HCT116 (cell line): ENCODE data around the gene ZNF423. TPM values are rescaled to one million over a fixed set of nuclear protein-coding genes. Genes with fewer than 3 reads are reported as not detected.

Source experiments
- ATAC-seq: fragments of 200-7000 bp; cut with Tn5 transposase; 2 replicates; pipeline ENCODE4 v1.9.1; 2020; ENCODE audit warnings: mild to moderate bottlenecking, moderate library complexity
- BruUV-seq: library from RNA; stranded (reverse); fragments of 400-500 nt; replicated peaks from 2 replicates; lab custom pipeline; 2021; lab: Mats Ljungman, UMichigan
- CTCF ChIA-PET: fragments of 300-600 bp; sonication (Branson Sonifier 250); formaldehyde crosslinking; loops from one replicate; lab custom pipeline; 2021; ENCODE audit warnings: antibody characterized with exemption; lab: Charles Lee
- POLR2A ChIA-PET: fragments of 300-600, 350-600 bp; sonication (Branson Sonifier 250); formaldehyde crosslinking; loops from one replicate; lab custom pipeline; 2021; ENCODE audit warnings: antibody characterized with exemption; lab: Charles Lee
- RAD21 ChIA-PET, 2 experiments: fragments of 300-600 bp; sonication (Branson Sonifier 250); formaldehyde crosslinking; loops; one replicate each; lab custom pipeline; 2023; ENCODE audit warnings: low total read pairs in 2 of 2; ENCODE audit not compliant: uncharacterized antibody in 2 of 2, unreplicated experiment in 2 of 2, low non-redundant PET in 1 of 2; lab: Charles Lee
- DNase-seq: peaks from one replicate; pipeline ENCODE4 v3.0.0-alpha.2; 2010; ENCODE audit warnings: low read depth, low spot score
- H2AFZ ChIP-seq: fragments of 200-600 bp; shearing (Covaris generic), sonication (generic); 2 replicates; pipeline ENCODE4 v1.6.1; 2017; ENCODE audit warnings: low read depth, mixed run types, mixed read lengths, antibody characterized with exemption, low read length; ENCODE audit not compliant: poor library complexity, severe bottlenecking
- H3K27ac ChIP-seq: 2 replicates; pipeline ENCODE4 v1.5.1; 2012; ENCODE audit warnings: low read depth, low read length
- H3K27me3 ChIP-seq: fragments of 200-600 bp; sonication (generic); 2 replicates; pipeline ENCODE4 v1.6.1; 2016; ENCODE audit warnings: mixed run types, low read length, mixed read lengths; ENCODE audit not compliant: insufficient read depth
- H3K36me3 ChIP-seq, 2 experiments: fragments of 200-500 bp in 1 of 2; fragments of 200-600 bp in 1 of 2; sonication (Bioruptor generic) in 1 of 2; sonication (generic) in 1 of 2; 2 replicates each; pipeline versions ENCODE4 v1.5.1 to v1.6.1; 2014 to 2016; ENCODE audit warnings: low read length in 2 of 2, inconsistent platforms in 1 of 2, mixed read lengths in 1 of 2, mixed run types in 1 of 2; ENCODE audit not compliant: insufficient read depth in 2 of 2, control insufficient read depth in 1 of 2
- H3K4me1 ChIP-seq, 2 experiments: fragments of 200-600 bp in 1 of 2; sonication (generic) in 1 of 2; 2 replicates each; pipeline versions ENCODE4 v1.5.1 to v1.6.1; 2012 to 2017; ENCODE audit warnings: low read length in 2 of 2, inconsistent platforms in 1 of 2, mild to moderate bottlenecking in 1 of 2, mixed read lengths in 1 of 2, mixed run types in 1 of 2, moderate library complexity in 1 of 2; ENCODE audit not compliant: insufficient read depth in 2 of 2, control insufficient read depth in 1 of 2
- H3K4me2 ChIP-seq: fragments of 200-600 bp; sonication (generic); 2 replicates; pipeline ENCODE4 v1.6.1; 2017; ENCODE audit warnings: mixed run types, low read length, mixed read lengths
- H3K4me3 ChIP-seq, 2 experiments: fragments of 200-600 bp in 1 of 2; sonication (generic) in 1 of 2; replicated peaks in 1 of 2; 2 replicates each; pipeline ENCODE4 v1.5.1; 2011 to 2016; ENCODE audit warnings: low read length in 2 of 2, control low read depth in 1 of 2, low read depth in 1 of 2, mild to moderate bottlenecking in 1 of 2, mixed read lengths in 1 of 2, mixed run types in 1 of 2
- H3K79me2 ChIP-seq: fragments of 200-600 bp; sonication (generic); 2 replicates; pipeline ENCODE4 v1.6.1; 2017; ENCODE audit warnings: mild to moderate bottlenecking, mixed run types, low read length, moderate library complexity, mixed read lengths; ENCODE audit not compliant: insufficient read depth
- H3K9ac ChIP-seq: fragments of 200-600 bp; sonication (generic); 2 replicates; pipeline ENCODE4 v1.6.1; 2016; ENCODE audit warnings: low read length, mixed read lengths
- H3K9me2 ChIP-seq: fragments of 200-600 bp; sonication (generic), shearing (Covaris generic); 2 replicates; pipeline ENCODE4 v1.6.1; 2017; ENCODE audit warnings: mixed run types, mild to moderate bottlenecking, moderate library complexity; ENCODE audit not compliant: insufficient read depth
- H3K9me3 ChIP-seq, 2 experiments: fragments of 200-500 bp in 1 of 2; fragments of 200-600 bp in 1 of 2; sonication (Bioruptor generic) in 1 of 2; sonication (generic) in 1 of 2; 2 replicates each; pipeline ENCODE4 v1.6.1; 2014 to 2017; ENCODE audit warnings: low read length in 2 of 2, mixed read lengths in 2 of 2, inconsistent platforms in 1 of 2, low read depth in 1 of 2, mild to moderate bottlenecking in 1 of 2, mixed run types in 1 of 2, moderate library complexity in 1 of 2; ENCODE audit not compliant: control insufficient read depth in 1 of 2, insufficient read depth in 1 of 2
- H4K20me1 ChIP-seq: fragments of 200-600 bp; sonication (generic), shearing (Covaris generic); 2 replicates; pipeline ENCODE4 v1.6.1; 2017; ENCODE audit warnings: mixed run types, mild to moderate bottlenecking, moderate library complexity; ENCODE audit not compliant: insufficient read depth
- CBX3 ChIP-seq: IDR thresholded peaks from 2 replicates; pipeline ENCODE4 v1.6.1; 2012; ENCODE audit warnings: low read depth
- ELF1 ChIP-seq: IDR thresholded peaks from 2 replicates; pipeline ENCODE4 v1.6.1; 2012; ENCODE audit warnings: low read depth, borderline replicate concordance
- POLR2A ChIP-seq: IDR thresholded peaks from 2 replicates; pipeline ENCODE4 v1.7.0; 2011; ENCODE audit warnings: borderline replicate concordance; ENCODE audit not compliant: insufficient read depth, insufficient read length; ENCODE audit errors: extremely low read depth
- SIN3A ChIP-seq: IDR thresholded peaks from 2 replicates; pipeline ENCODE4 v1.6.1; 2012; ENCODE audit warnings: low read depth
- intact Hi-C: fragments of 100-400 bp; cut with micrococcal nuclease; formaldehyde crosslinking; loops from 2 replicates; pipeline ENCODE4 v1.10.0; 2022
- total RNA-seq: library from RNA; stranded (reverse); gene quantifications from one replicate; pipeline ENCODE4 v1.2.1, GENCODE V29; 2021; ENCODE audit not compliant: unreplicated experiment
- TF ChIP-seq, protein P1 (sequence below): IDR thresholded peaks from 2 replicates; pipeline ENCODE4 v1.6.1; 2012

ZNF423 gene
- total RNA-seq, 1 experiment from 2014 or later, result 0.22 TPM

- intact Hi-C loops, result no loop called here
- no peak overlapping the region for H2AFZ ChIP-seq
- TF ChIP-seq CBX3, result no peak
- TF ChIP-seq SIN3A, result no peak
- no peak for TF ChIP-seq ELF1
- TF ChIP-seq, all 23 proteins: peak for 0
- H4K20me1 ChIP-seq, result no peaks in the 10 kb centered on the region
- no peaks in the 10 kb centered on the region for H3K36me3 ChIP-seq
- RAD21 ChIA-PET, result no interaction called here
- POLR2A ChIA-PET, result no interaction called here
- ATAC-seq (no peak), DNase-seq (no peak)
- no TSS peak for BruUV-seq
- H3K9me2 ChIP-seq, result no peaks in the 10 kb centered on the region
- no peak overlapping the region for H3K4me2 ChIP-seq
- no peaks in the 10 kb centered on the region for H3K79me2 ChIP-seq
- H3K27me3 ChIP-seq, result no peaks in the 10 kb centered on the region
- no peak overlapping the region for H3K9ac ChIP-seq
- H3K9me3 ChIP-seq, result no peaks in the 10 kb centered on the region
- CTCF ChIA-PET, result no interaction called here
- H3K4me3 ChIP-seq, result no peak overlapping the region
- peaks cover 6 to 17% of the 10 kb centered on the region in 2 experiments; a peak in 3 of 4 replicates for H3K4me1 ChIP-seq
- H3K27ac ChIP-seq, result no peak overlapping the region
Observed at GRCh38 chr16:49488740-49489525, 367.0 kb downstream of the ZNF423 start.

GRCh38 chr16:49488336-49488735 is 367.6 kb downstream of the ZNF423 start:
- H3K9me2 ChIP-seq, result no peaks in the 10 kb centered on the region
- H3K9ac ChIP-seq, result no peak overlapping the region
- H3K4me1 ChIP-seq, result peaks cover 6 to 17% of the 10 kb centered on the region in 2 experiments; a peak in 3 of 4 replicates
- ChIA-PET POLR2A (no interaction called here), CTCF (no interaction called here), RAD21 (no interaction called here)
- no peaks in the 10 kb centered on the region for H3K9me3 ChIP-seq
- no peaks in the 10 kb centered on the region for H4K20me1 ChIP-seq
- H3K27ac ChIP-seq, result no peak overlapping the region
- intact Hi-C loops, result no loop called here
- ATAC-seq (no peak), DNase-seq (no peak)
- no peaks in the 10 kb centered on the region for H3K36me3 ChIP-seq
- TF ChIP-seq POLR2A, result no peak
- TF ChIP-seq, protein P1, sequence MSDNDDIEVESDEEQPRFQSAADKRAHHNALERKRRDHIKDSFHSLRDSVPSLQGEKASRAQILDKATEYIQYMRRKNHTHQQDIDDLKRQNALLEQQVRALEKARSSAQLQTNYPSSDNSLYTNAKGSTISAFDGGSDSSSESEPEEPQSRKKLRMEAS, result no peak
- H3K79me2 ChIP-seq, result no peaks in the 10 kb centered on the region
- H3K4me2 ChIP-seq, result no peak overlapping the region
- no peak overlapping the region for H3K4me3 ChIP-seq
- no TSS peak for BruUV-seq
- H3K27me3 ChIP-seq, result no peaks in the 10 kb centered on the region
- no peak overlapping the region for H2AFZ ChIP-seq
